HEK293T (cell line): ENCODE data around the gene KCNQ5.
A peak's percentile ranks its signal among the peaks of the same experiment; 100 is the strongest.

Source experiments
- CTCF ChIA-PET: fragments of 350-600 bp; formaldehyde crosslinking; extraction: SDS; loops from one replicate; lab custom pipeline; 2021; ENCODE audit warnings: antibody characterized with exemption, inconsistent platforms; lab: Yijun Ruan, JAX
- POLR2A ChIA-PET: fragments of 350-600 bp; formaldehyde crosslinking; extraction: SDS; loops from one replicate; lab custom pipeline; 2020; ENCODE audit warnings: antibody characterized with exemption, inconsistent platforms; lab: Yijun Ruan, JAX
- DNase-seq: peaks from one replicate; pipeline ENCODE4 v3.0.0; 2012; ENCODE audit warnings: mixed read lengths; ENCODE audit errors: extremely low spot score
- ARNT ChIP-seq: fragments of 450-650 bp; IDR thresholded peaks from 2 replicates; pipeline ENCODE4 v1.6.1; 2017; ENCODE audit warnings: mild to moderate bottlenecking
- BHLHE40 ChIP-seq: fragments of 450-650 bp; IDR thresholded peaks from 2 replicates; pipeline ENCODE4 v1.6.1; 2016; ENCODE audit warnings: mild to moderate bottlenecking, moderate library complexity, borderline replicate concordance
- CTBP1 ChIP-seq: fragments of 450-650 bp; IDR thresholded peaks from 2 replicates; pipeline ENCODE4 v1.6.1; 2016; ENCODE audit warnings: borderline replicate concordance
- ELF4 ChIP-seq: fragments of 450-650 bp; IDR thresholded peaks from 2 replicates; pipeline ENCODE4 v1.6.1; 2017; ENCODE audit warnings: antibody characterized with exemption
- FOXA1 ChIP-seq: fragments of 450-650 bp; IDR thresholded peaks from 2 replicates; pipeline ENCODE4 v1.6.1; 2016; ENCODE audit warnings: mild to moderate bottlenecking
- FOXK2 ChIP-seq: fragments of 450-650 bp; IDR thresholded peaks from 2 replicates; pipeline ENCODE4 v1.6.1; 2016; ENCODE audit warnings: mild to moderate bottlenecking
- FOXM1 ChIP-seq: fragments of 450-650 bp; IDR thresholded peaks from 2 replicates; pipeline ENCODE4 v1.6.1; 2017; ENCODE audit warnings: mild to moderate bottlenecking, borderline replicate concordance
- HDGF ChIP-seq: fragments of 450-650 bp; IDR thresholded peaks from 2 replicates; pipeline ENCODE4 v1.6.1; 2017; ENCODE audit warnings: antibody characterized with exemption, borderline replicate concordance
- L3MBTL2 ChIP-seq: fragments of 450-650 bp; conservative IDR thresholded peaks from 2 replicates; pipeline ENCODE4 v1.6.1; 2016; ENCODE audit warnings: mild to moderate bottlenecking
- LEF1 ChIP-seq: fragments of 450-650 bp; IDR thresholded peaks from 2 replicates; pipeline ENCODE4 v1.6.1; 2017; ENCODE audit warnings: mild to moderate bottlenecking, borderline replicate concordance
- NFRKB ChIP-seq: fragments of 450-650 bp; IDR thresholded peaks from 2 replicates; pipeline ENCODE4 v1.6.1; 2016; ENCODE audit warnings: mild to moderate bottlenecking, moderate library complexity
- PKNOX1 ChIP-seq: fragments of 450-650 bp; IDR thresholded peaks from 2 replicates; pipeline ENCODE4 v1.6.1; 2016
- SP1 ChIP-seq: fragments of 450-650 bp; IDR thresholded peaks from 2 replicates; pipeline ENCODE4 v1.6.1; 2017
- SUZ12 ChIP-seq: fragments of 450-650 bp; IDR thresholded peaks from 2 replicates; pipeline ENCODE4 v1.6.1; 2016; ENCODE audit warnings: mild to moderate bottlenecking
- TARDBP ChIP-seq: fragments of 450-650 bp; IDR thresholded peaks from 2 replicates; pipeline ENCODE4 v1.6.1; 2016
- ZNF384 ChIP-seq: fragments of 450-650 bp; IDR thresholded peaks from 2 replicates; pipeline ENCODE4 v1.6.1; 2016

KCNQ5 gene

GRCh38 chr6:72863131-72863530, 241.3 kb downstream of the KCNQ5 start:
- POLR2A ChIA-PET: no interaction called here
- DNase-seq: no peak
- CTCF ChIA-PET: no interaction called here
- TF ChIP-seq ZNF384: no peak
- no peak for TF ChIP-seq L3MBTL2
- no peak for TF ChIP-seq HDGF
- TF ChIP-seq LEF1: no peak
- no peak for TF ChIP-seq CTBP1
- no peak for TF ChIP-seq ARNT
- TF ChIP-seq SP1: no peak
- TF ChIP-seq FOXA1: no peak
- TF ChIP-seq ELF4: no peak
- no peak for TF ChIP-seq TARDBP
- no peak for TF ChIP-seq SUZ12
- TF ChIP-seq NFRKB: no peak
- TF ChIP-seq FOXM1: no peak
- TF ChIP-seq BHLHE40: no peak
- TF ChIP-seq PKNOX1: no peak
- no peak for TF ChIP-seq FOXK2

GRCh38 chr6:72864236-72864635, 242.4 kb downstream of the KCNQ5 start:
- ChIA-PET CTCF (no interaction called here), POLR2A (no interaction called here)
- DNase-seq: no peak
- TF ChIP-seq BHLHE40 (no peak), ELF4 (no peak), NFRKB (no peak), HDGF (no peak), FOXA1 (no peak), SUZ12 (no peak)

GRCh38 chr6:72864799-72865198, 242.9 kb downstream of the KCNQ5 start:
- ChIA-PET CTCF (no interaction called here), POLR2A (no interaction called here)
- DNase-seq: no peak
- TF ChIP-seq LEF1 (no peak), TARDBP (no peak), SUZ12 (no peak), FOXA1 (no peak)

GRCh38 chr6:72865467-72865866, 243.6 kb downstream of the KCNQ5 start:
- CTCF ChIA-PET: no interaction called here
- TF ChIP-seq NFRKB (no peak), SP1 (no peak), FOXK2 (no peak), ELF4 (no peak), FOXM1 (no peak), BHLHE40 (no peak), PKNOX1 (no peak), LEF1 (no peak), TARDBP (no peak), FOXA1 (no peak), ARNT (no peak), ZNF384 (no peak), L3MBTL2 (no peak), CTBP1 (no peak), SUZ12 (no peak), HDGF (no peak)
- POLR2A ChIA-PET: no interaction called here
- DNase-seq: no peak

- TF ChIP-seq SP1 (no peak), SUZ12 (no peak)
- ChIA-PET CTCF (no interaction called here), POLR2A (no interaction called here)
- no peak for DNase-seq
Measured at GRCh38 chr6:72869621-72870020, 247.8 kb downstream of the KCNQ5 start.

GRCh38 chr6:72873433-72873832, 251.6 kb downstream of the KCNQ5 start:
- POLR2A ChIA-PET: no interaction called here
- TF ChIP-seq TARDBP (no peak), NFRKB (no peak), PKNOX1 (no peak)
- CTCF ChIA-PET: no interaction called here
- DNase-seq: no peak

- ChIA-PET CTCF (no interaction called here), POLR2A (no interaction called here)
- DNase-seq: no peak
- TF ChIP-seq PKNOX1 (peak; percentile 54), NFRKB (no peak), CTBP1 (peak; percentile 29; the same call in 1 of the 2 replicates), LEF1 (no peak)
Measured at GRCh38 chr6:72876256-72876655, 254.4 kb downstream of the KCNQ5 start.
